Renal pelvis (tissue), 12 donors: ENCODE data around the gene KMT2E. TPM values are rescaled to one million over a fixed set of nuclear protein-coding genes. Genes with fewer than 3 reads are reported as not detected.
"Not testable (repeated sequence)": the region's sequence is repeated elsewhere in the genome, so short reads cannot be mapped to it uniquely, and the experiment has no call there.

Experiments used
- DNase-seq: peaks from one replicate; pipeline ENCODE4 v3.0.0-alpha.2; 2013
- long read RNA-seq, 16 experiments: transcript quantifications; one replicate each; lab custom pipeline, GENCODE V29; 2026
- polyA plus RNA-seq, 3 donors: library from polyadenylated mRNA; unstranded; fragments of 120-200 nt; gene quantifications; one replicate each; pipeline ENCODE4 v1.2.1, GENCODE V29; 2013; ENCODE audit not compliant: insufficient read length in 3 of 3

KMT2E gene
- polyA plus RNA-seq = 10 to 100 TPM; 64.0 to 83.8 (median 69.9) TPM
- long read RNA-seq, donor 1, partial matches to known transcripts = 53 of 53 reads
- long read RNA-seq, donor 1, other reads (novel, unspliced or antisense) = 0 of 53 reads
- long read RNA-seq, donor 2, full-length matches to known transcripts = 1 of 1 reads
- long read RNA-seq, donor 2, partial matches to known transcripts = 0 of 1 reads
- long read RNA-seq, donor 2, other reads (novel, unspliced or antisense) = 0 of 1 reads
- long read RNA-seq, donor 3, partial matches to known transcripts = 39 of 40 reads
- long read RNA-seq, donor 3, other reads (novel, unspliced or antisense) = 0 of 40 reads
- long read RNA-seq, donor 4, partial matches to known transcripts = 8 of 8 reads
- long read RNA-seq, donor 4, other reads (novel, unspliced or antisense) = 0 of 8 reads
- long read RNA-seq, donor 5, partial matches to known transcripts = 5 of 7 reads
- long read RNA-seq, donor 5, other reads (novel, unspliced or antisense) = 0 of 7 reads
- long read RNA-seq, donor 6, partial matches to known transcripts = 13 of 16 reads
- long read RNA-seq, donor 6, other reads (novel, unspliced or antisense) = 0 of 16 reads
- long read RNA-seq, donor 7, partial matches to known transcripts = 8 of 11 reads
- long read RNA-seq, donor 7, other reads (novel, unspliced or antisense) = 0 of 11 reads
- long read RNA-seq, donor 8, partial matches to known transcripts = 0 of 3 reads
- long read RNA-seq, donor 8, other reads (novel, unspliced or antisense) = 0 of 3 reads
- long read RNA-seq, donor 9 = 0 reads
- long read RNA-seq, donor 10, partial matches to known transcripts = 60 of 64 reads
- long read RNA-seq, donor 10, other reads (novel, unspliced or antisense) = 0 of 64 reads
- long read RNA-seq, donor 11, partial matches to known transcripts = 18 of 21 reads
- long read RNA-seq, donor 11, other reads (novel, unspliced or antisense) = 0 of 21 reads
- long read RNA-seq, donor 12, full-length matches to known transcripts = 6 of 18 reads
- long read RNA-seq, donor 12, partial matches to known transcripts = 12 of 18 reads
- long read RNA-seq, donor 12, other reads (novel, unspliced or antisense) = 0 of 18 reads
- long read RNA-seq, donor 13, partial matches to known transcripts = 0 of 3 reads
- long read RNA-seq, donor 13, other reads (novel, unspliced or antisense) = 0 of 3 reads
- long read RNA-seq, donor 14, full-length matches to known transcripts = 11 of 38 reads
- long read RNA-seq, donor 14, partial matches to known transcripts = 27 of 38 reads
- long read RNA-seq, donor 14, other reads (novel, unspliced or antisense) = 0 of 38 reads
- long read RNA-seq, donor 15, partial matches to known transcripts = 54 of 58 reads
- long read RNA-seq, donor 15, other reads (novel, unspliced or antisense) = 0 of 58 reads
- long read RNA-seq, donor 16, partial matches to known transcripts = 115 of 116 reads
- long read RNA-seq, donor 16, other reads (novel, unspliced or antisense) = 0 of 116 reads

- peak; percentile 89 for DNase-seq
Measured at GRCh38 chr7:105013816-105014692, at the start of gene KMT2E. TSS of gene KMT2E (plus strand) at chr7:105014205. CDS start at chr7:105040953, 26,748 bp downstream.

- DNase-seq = no peak
Measured at GRCh38 chr7:104964626-104965236, 49.3 kb upstream of the KMT2E start.

- no peak for DNase-seq
Measured at GRCh38 chr7:104966022-104966421, 48.0 kb upstream of the KMT2E start.

- no peak for DNase-seq
Measured at GRCh38 chr7:104967088-104967487, 46.9 kb upstream of the KMT2E start.

- no peak for DNase-seq
Measured at GRCh38 chr7:104967595-104967994, 46.4 kb upstream of the KMT2E start.

GRCh38 chr7:104968648-104969047 lies 45.4 kb upstream of the KMT2E start:
- no peak for DNase-seq

GRCh38 chr7:104969183-104969582 lies 44.8 kb upstream of the KMT2E start:
- no peak for DNase-seq

- no peak for DNase-seq
Measured at GRCh38 chr7:104971290-104972071, 42.5 kb upstream of the KMT2E start.

- no peak for DNase-seq
Measured at GRCh38 chr7:104972500-104972899, 41.5 kb upstream of the KMT2E start.

- DNase-seq = no peak
Measured at GRCh38 chr7:104973227-104973626, 40.8 kb upstream of the KMT2E start.

- no peak for DNase-seq
Measured at GRCh38 chr7:104973909-104974415, 40.0 kb upstream of the KMT2E start.

GRCh38 chr7:104975553-104975952 lies 38.5 kb upstream of the KMT2E start:
- not testable (repeated sequence) for DNase-seq

- no peak for DNase-seq
Measured at GRCh38 chr7:104976966-104977636, 36.9 kb upstream of the KMT2E start.

- DNase-seq = no peak
Measured at GRCh38 chr7:104978460-104978859, 35.5 kb upstream of the KMT2E start.

- peak; percentile 74 for DNase-seq
Measured at GRCh38 chr7:104979167-104979841, 34.7 kb upstream of the KMT2E start.

GRCh38 chr7:104980440-104980839 lies 33.6 kb upstream of the KMT2E start:
- DNase-seq = no peak

GRCh38 chr7:104980841-104981671 lies 32.9 kb upstream of the KMT2E start:
- peak; percentile 55 for DNase-seq
